HL-60 (cell line): ENCODE data around the gene ZNRF4.
"Not testable (repeated sequence)": the region's sequence is repeated elsewhere in the genome, so short reads cannot be mapped to it uniquely, and the experiment has no call there.

Source experiments
- DNase-seq, 2 experiments: peaks; one replicate each; pipeline ENCODE4 v3.0.0-alpha.2; 2010 to 2020; ENCODE audit warnings: low read depth in 1 of 2, low spot score in 1 of 2
- H3K27ac ChIP-seq: fragments of 250-450 bp; sonication (Bioruptor Pico); replicated peaks from 2 replicates; pipeline ENCODE4 v1.5.1; 2020; ENCODE audit warnings: mild to moderate bottlenecking, moderate library complexity
- H3K27me3 ChIP-seq: fragments of 250-450 bp; sonication (Bioruptor Pico); 2 replicates; pipeline ENCODE4 v1.5.1; 2021; ENCODE audit warnings: mild to moderate bottlenecking, moderate library complexity; ENCODE audit not compliant: insufficient read depth, poor library complexity, severe bottlenecking
- H3K4me3 ChIP-seq: replicated peaks from 2 replicates; pipeline ENCODE4 v1.5.1; 2011; ENCODE audit warnings: mild to moderate bottlenecking, control low read depth, low read length; ENCODE audit not compliant: insufficient read depth
- GABPA ChIP-seq: IDR thresholded peaks from 2 replicates; pipeline ENCODE4 v1.6.1; 2012; ENCODE audit warnings: low read depth
- POLR2AphosphoS5 ChIP-seq: IDR thresholded peaks from 2 replicates; pipeline ENCODE4 v1.6.1; 2012; ENCODE audit warnings: low read depth
- SPI1 ChIP-seq: IDR thresholded peaks from 2 replicates; pipeline ENCODE4 v1.6.1; 2012; ENCODE audit warnings: low read depth, mild to moderate bottlenecking, borderline replicate concordance
- long read RNA-seq: library from polyadenylated mRNA; unstranded; transcript quantifications from one replicate; pipeline ENCODE4 v2.0.0, GENCODE V29; 2020
- TF ChIP-seq, protein P1 (sequence below): IDR thresholded peaks from 2 replicates; pipeline ENCODE4 v1.6.1; 2012; ENCODE audit warnings: low read depth; ENCODE audit not compliant: insufficient replicate concordance
- TF ChIP-seq, protein P2 (sequence below): IDR thresholded peaks from one replicate; pipeline ENCODE4 v1.5.1; 2011; ENCODE audit warnings: low read length, control low read depth, inconsistent platforms; ENCODE audit not compliant: insufficient read depth

The ZNRF4 gene, protein sequence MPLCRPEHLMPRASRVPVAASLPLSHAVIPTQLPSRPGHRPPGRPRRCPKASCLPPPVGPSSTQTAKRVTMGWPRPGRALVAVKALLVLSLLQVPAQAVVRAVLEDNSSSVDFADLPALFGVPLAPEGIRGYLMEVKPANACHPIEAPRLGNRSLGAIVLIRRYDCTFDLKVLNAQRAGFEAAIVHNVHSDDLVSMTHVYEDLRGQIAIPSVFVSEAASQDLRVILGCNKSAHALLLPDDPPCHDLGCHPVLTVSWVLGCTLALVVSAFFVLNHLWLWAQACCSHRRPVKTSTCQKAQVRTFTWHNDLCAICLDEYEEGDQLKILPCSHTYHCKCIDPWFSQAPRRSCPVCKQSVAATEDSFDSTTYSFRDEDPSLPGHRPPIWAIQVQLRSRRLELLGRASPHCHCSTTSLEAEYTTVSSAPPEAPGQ
- long read RNA-seq = 0 reads

DNA sequence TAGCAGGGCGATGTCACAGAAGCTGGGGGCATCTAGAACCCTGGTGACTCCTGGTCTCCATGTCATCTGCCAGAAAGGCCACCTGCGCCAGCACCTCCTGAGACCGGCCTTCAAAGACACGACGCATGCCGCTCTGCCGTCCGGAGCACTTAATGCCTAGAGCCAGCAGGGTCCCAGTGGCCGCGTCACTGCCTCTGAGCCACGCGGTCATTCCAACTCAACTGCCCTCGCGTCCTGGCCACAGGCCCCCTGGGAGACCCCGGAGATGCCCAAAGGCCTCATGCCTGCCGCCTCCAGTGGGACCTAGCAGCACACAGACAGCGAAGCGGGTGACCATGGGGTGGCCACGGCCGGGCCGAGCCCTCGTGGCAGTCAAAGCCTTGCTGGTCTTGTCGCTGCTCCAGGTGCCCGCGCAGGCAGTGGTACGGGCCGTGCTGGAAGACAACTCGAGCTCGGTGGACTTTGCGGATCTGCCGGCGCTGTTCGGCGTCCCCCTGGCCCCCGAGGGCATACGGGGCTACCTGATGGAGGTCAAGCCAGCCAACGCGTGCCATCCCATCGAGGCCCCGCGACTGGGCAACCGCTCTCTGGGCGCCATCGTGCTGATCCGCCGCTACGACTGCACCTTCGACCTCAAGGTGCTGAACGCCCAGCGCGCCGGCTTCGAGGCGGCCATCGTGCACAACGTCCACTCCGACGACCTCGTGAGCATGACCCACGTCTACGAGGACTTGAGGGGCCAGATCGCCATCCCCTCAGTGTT, at the start of gene ZNRF4:
Gene ZNRF4 (plus strand): TSS at position 51 of the 763 bp plus-strand sequence. CDS start 75 bp downstream, at position 126.
- Histone ChIP-seq H3K4me3 (no peak within 1 kb of the TSS), H3K27me3 (no peaks in the 10 kb centered on the region), H3K27ac (no peak within 1 kb of the TSS)
- TF ChIP-seq GABPA = no peak
- TF ChIP-seq, protein P1, sequence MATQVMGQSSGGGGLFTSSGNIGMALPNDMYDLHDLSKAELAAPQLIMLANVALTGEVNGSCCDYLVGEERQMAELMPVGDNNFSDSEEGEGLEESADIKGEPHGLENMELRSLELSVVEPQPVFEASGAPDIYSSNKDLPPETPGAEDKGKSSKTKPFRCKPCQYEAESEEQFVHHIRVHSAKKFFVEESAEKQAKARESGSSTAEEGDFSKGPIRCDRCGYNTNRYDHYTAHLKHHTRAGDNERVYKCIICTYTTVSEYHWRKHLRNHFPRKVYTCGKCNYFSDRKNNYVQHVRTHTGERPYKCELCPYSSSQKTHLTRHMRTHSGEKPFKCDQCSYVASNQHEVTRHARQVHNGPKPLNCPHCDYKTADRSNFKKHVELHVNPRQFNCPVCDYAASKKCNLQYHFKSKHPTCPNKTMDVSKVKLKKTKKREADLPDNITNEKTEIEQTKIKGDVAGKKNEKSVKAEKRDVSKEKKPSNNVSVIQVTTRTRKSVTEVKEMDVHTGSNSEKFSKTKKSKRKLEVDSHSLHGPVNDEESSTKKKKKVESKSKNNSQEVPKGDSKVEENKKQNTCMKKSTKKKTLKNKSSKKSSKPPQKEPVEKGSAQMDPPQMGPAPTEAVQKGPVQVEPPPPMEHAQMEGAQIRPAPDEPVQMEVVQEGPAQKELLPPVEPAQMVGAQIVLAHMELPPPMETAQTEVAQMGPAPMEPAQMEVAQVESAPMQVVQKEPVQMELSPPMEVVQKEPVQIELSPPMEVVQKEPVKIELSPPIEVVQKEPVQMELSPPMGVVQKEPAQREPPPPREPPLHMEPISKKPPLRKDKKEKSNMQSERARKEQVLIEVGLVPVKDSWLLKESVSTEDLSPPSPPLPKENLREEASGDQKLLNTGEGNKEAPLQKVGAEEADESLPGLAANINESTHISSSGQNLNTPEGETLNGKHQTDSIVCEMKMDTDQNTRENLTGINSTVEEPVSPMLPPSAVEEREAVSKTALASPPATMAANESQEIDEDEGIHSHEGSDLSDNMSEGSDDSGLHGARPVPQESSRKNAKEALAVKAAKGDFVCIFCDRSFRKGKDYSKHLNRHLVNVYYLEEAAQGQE = no peak
- no peak for TF ChIP-seq POLR2AphosphoS5
- TF ChIP-seq, protein P2, sequence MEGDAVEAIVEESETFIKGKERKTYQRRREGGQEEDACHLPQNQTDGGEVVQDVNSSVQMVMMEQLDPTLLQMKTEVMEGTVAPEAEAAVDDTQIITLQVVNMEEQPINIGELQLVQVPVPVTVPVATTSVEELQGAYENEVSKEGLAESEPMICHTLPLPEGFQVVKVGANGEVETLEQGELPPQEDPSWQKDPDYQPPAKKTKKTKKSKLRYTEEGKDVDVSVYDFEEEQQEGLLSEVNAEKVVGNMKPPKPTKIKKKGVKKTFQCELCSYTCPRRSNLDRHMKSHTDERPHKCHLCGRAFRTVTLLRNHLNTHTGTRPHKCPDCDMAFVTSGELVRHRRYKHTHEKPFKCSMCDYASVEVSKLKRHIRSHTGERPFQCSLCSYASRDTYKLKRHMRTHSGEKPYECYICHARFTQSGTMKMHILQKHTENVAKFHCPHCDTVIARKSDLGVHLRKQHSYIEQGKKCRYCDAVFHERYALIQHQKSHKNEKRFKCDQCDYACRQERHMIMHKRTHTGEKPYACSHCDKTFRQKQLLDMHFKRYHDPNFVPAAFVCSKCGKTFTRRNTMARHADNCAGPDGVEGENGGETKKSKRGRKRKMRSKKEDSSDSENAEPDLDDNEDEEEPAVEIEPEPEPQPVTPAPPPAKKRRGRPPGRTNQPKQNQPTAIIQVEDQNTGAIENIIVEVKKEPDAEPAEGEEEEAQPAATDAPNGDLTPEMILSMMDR = no peak
- no peak for TF ChIP-seq SPI1
- DNase-seq = no peak

DNA sequence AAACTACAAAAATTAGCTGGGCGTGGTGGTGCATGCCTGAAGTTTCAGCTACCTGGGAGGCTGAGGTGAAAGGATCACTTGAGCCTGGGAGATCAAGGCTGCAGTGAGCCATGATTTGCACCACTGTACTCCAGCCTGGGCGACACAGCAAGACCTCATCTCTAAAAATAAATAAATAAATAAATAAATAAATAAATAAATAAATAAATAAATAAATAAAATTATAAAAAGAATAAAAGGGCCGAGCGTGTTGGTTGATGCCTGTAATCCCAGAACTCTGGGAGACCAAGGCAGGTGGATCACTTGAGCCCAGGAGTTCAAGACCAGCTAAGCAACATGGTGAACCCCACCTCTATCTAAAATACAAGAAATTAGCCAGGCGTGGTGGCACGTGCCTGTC, 49.0 kb upstream of the ZNRF4 start:
- not testable (repeated sequence) for H3K27me3 ChIP-seq, H3K27ac ChIP-seq, H3K4me3 ChIP-seq, DNase-seq

DNA sequence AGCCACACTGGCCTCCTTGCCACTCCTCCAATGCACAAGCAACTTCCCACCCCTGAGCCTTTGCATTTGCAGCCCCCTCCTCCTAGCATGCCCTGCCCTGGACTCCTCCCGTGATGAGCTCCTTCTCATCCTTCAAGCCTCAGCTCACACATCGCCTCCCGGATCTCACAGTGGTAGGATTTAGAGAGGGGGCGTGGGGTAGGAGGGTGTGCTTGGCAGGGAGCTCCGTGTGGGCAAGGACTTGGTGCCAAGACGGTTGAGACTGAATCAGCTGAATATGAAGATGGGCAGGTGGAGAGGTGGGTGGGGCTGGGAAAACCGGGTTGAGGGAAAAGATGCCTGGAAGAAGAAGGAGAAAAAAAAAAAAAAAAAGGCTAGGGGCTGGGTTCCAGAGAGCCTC, 48.4 kb upstream of the ZNRF4 start:
- no peak for DNase-seq
- H3K4me3 ChIP-seq = no peak overlapping the region
- TF ChIP-seq POLR2AphosphoS5 (no peak), SPI1 (no peak)
- H3K27ac ChIP-seq = no peak overlapping the region
- H3K27me3 ChIP-seq = no peaks in the 10 kb centered on the region

DNA sequence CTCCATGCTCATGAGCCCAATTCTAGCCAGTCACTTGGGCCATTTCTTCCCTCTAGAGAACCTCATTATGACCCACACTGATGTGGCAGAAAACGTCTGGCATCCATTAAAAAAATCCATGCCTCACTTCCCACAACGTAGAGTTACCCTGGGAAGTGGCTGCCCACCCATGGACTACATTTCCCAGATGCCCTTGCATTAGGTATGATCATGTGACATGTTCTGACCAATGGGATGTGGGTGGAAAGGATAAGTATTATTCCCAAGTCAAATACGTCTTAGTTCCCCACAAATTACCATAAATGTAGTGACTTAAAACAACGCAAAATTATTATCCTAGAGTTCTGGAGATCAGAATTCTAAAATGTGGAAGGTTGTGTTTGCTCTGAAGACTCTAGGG, 47.9 kb upstream of the ZNRF4 start:
- H3K4me3 ChIP-seq = no peak overlapping the region
- no peaks in the 10 kb centered on the region for H3K27me3 ChIP-seq
- no peak for DNase-seq
- TF ChIP-seq, protein P2 = no peak
- TF ChIP-seq, protein P1 = no peak
- TF ChIP-seq GABPA (no peak), SPI1 (no peak), POLR2AphosphoS5 (no peak)
- H3K27ac ChIP-seq = no peak overlapping the region
